ENCODE results near the gene ITPRIP. TPM values are rescaled to one million over a fixed set of nuclear protein-coding genes. Genes with fewer than 3 reads are reported as not detected.

The ITPRIP gene
- total and polyA plus RNA-seq, 4 donors = 3.5 to 7.9 (median 6.0) TPM

GRCh38 chr10:104325436-104326435 is 12.5 kb downstream of the ITPRIP start:
- Histone ChIP-seq H3K9me3 (ENCODE audit: control insufficient read depth in 4 of 4, low read length in 3 of 4) (no peaks in the 10 kb centered on the region), H3K27me3 (ENCODE audit: control insufficient read depth in 4 of 4, insufficient read depth in 4 of 4, low read length in 3 of 4) (no peaks in the 10 kb centered on the region), H3K9ac (ENCODE audit: low read depth in 1 of 2, low read length in 2 of 2) (no peak overlapping the region), H3K4me1 (ENCODE audit: control insufficient read depth in 4 of 4, insufficient read depth in 4 of 4, low read length in 3 of 4) (peaks cover 2 to 32% (median 13%) of the 10 kb centered on the region in 4 donors), H3K36me3 (ENCODE audit: control insufficient read depth in 4 of 4, insufficient read depth in 3 of 4, low read depth in 1 of 4, low read length in 3 of 4) (no peaks in the 10 kb centered on the region), H3K4me3 (ENCODE audit: low read depth in 1 of 3, low read length in 3 of 3) (no peak overlapping the region), H3K27ac (ENCODE audit: low read depth in 1 of 2, low read length in 2 of 2) (peak overlapping the region; percentile 21 to 68)
- 77% methylated on average over 28 of the region's 28 CpGs for WGBS
- peak; percentile 46 for TF ChIP-seq NR2F2 (IDR thresholded peaks at IDR 0.05)
- no peak for TF ChIP-seq RAD21 (IDR thresholded peaks at IDR 0.05)
- DNase-seq (ENCODE audit: low spot score) = no peak

GRCh38 chr10:104324931-104325330 is 13.3 kb downstream of the ITPRIP start:
- no peaks in the 10 kb centered on the region for H3K27me3 ChIP-seq (ENCODE audit: control insufficient read depth in 4 of 4, insufficient read depth in 4 of 4, low read length in 3 of 4)
- 96% methylated on average over 10 of the region's 10 CpGs for WGBS
- no peaks in the 10 kb centered on the region for H3K9me3 ChIP-seq (ENCODE audit: control insufficient read depth in 4 of 4, low read length in 3 of 4)
- no peak overlapping the region for H3K9ac ChIP-seq (ENCODE audit: low read depth in 1 of 2, low read length in 2 of 2)
- peak overlapping the region in 1 of 2 donors; percentile 68 for H3K27ac ChIP-seq (ENCODE audit: low read depth in 1 of 2, low read length in 2 of 2)
- peaks cover 2 to 32% (median 13%) of the 10 kb centered on the region in 4 donors for H3K4me1 ChIP-seq (ENCODE audit: control insufficient read depth in 4 of 4, insufficient read depth in 4 of 4, low read length in 3 of 4)
- TF ChIP-seq CTCF (IDR thresholded peaks at IDR 0.05; ENCODE audit: low read depth, low read length, missing input control) (no peak), MAX (IDR thresholded peaks at IDR 0.05) (no peak), HNF4G (IDR thresholded peaks at IDR 0.05) (no peak), RAD21 (IDR thresholded peaks at IDR 0.05) (no peak)
- DNase-seq (ENCODE audit: low spot score) = no peak
- H3K36me3 ChIP-seq (ENCODE audit: control insufficient read depth in 4 of 4, insufficient read depth in 3 of 4, low read depth in 1 of 4, low read length in 3 of 4) = no peaks in the 10 kb centered on the region
- no peak overlapping the region for H3K4me3 ChIP-seq (ENCODE audit: low read depth in 1 of 3, low read length in 3 of 3)

GRCh38 chr10:104324221-104324686 is 14.0 kb downstream of the ITPRIP start:
- peaks cover 2 to 33% (median 15%) of the 10 kb centered on the region in 4 donors for H3K4me1 ChIP-seq (ENCODE audit: control insufficient read depth in 4 of 4, insufficient read depth in 4 of 4, low read length in 3 of 4)
- WGBS = 79% methylated on average over 9 of the region's 9 CpGs
- no peak overlapping the region for H3K4me3 ChIP-seq (ENCODE audit: low read depth in 1 of 3, low read length in 3 of 3)
- TF ChIP-seq RAD21 (IDR thresholded peaks at IDR 0.05) (no peak), JUND (IDR thresholded peaks at IDR 0.05) (no peak), EGR1 (IDR thresholded peaks at IDR 0.05; ENCODE audit: low read depth in 2 of 2) (peak in 1 of 2 donors; percentile 33), YY1 (IDR thresholded peaks at IDR 0.05) (no peak), REST (IDR thresholded peaks at IDR 0.05) (no peak), CTCF (IDR thresholded peaks at IDR 0.05; ENCODE audit: low read depth, low read length, missing input control) (no peak), NR2F2 (IDR thresholded peaks at IDR 0.05) (no peak), FOXA2 (IDR thresholded peaks at IDR 0.05) (no peak), SP1 (IDR thresholded peaks at IDR 0.05) (no peak)
- H3K9me3 ChIP-seq (ENCODE audit: control insufficient read depth in 4 of 4, low read length in 3 of 4) = no peaks in the 10 kb centered on the region
- H3K36me3 ChIP-seq (ENCODE audit: control insufficient read depth in 4 of 4, insufficient read depth in 3 of 4, low read depth in 1 of 4, low read length in 3 of 4) = no peaks in the 10 kb centered on the region
- no peak for DNase-seq (ENCODE audit: low spot score)
- H3K9ac ChIP-seq (ENCODE audit: low read depth in 1 of 2, low read length in 2 of 2) = no peak overlapping the region
- H3K27me3 ChIP-seq (ENCODE audit: control insufficient read depth in 4 of 4, insufficient read depth in 4 of 4, low read length in 3 of 4) = no peaks in the 10 kb centered on the region
- H3K27ac ChIP-seq (ENCODE audit: low read depth in 1 of 2, low read length in 2 of 2) = peak overlapping the region in 1 of 2 donors; percentile 62
